GM12874 (cell line): ENCODE measurements around the gene DOCK10.

Experiments used
- TF ChIP-seq, protein P1 (sequence below): IDR thresholded peaks from 2 replicates; pipeline ENCODE4 v1.5.1; 2011; ENCODE audit warnings: low read depth, mild to moderate bottlenecking, control low read depth, low read length, moderate library complexity; ENCODE audit not compliant: insufficient read depth

Gene DOCK10

DNA sequence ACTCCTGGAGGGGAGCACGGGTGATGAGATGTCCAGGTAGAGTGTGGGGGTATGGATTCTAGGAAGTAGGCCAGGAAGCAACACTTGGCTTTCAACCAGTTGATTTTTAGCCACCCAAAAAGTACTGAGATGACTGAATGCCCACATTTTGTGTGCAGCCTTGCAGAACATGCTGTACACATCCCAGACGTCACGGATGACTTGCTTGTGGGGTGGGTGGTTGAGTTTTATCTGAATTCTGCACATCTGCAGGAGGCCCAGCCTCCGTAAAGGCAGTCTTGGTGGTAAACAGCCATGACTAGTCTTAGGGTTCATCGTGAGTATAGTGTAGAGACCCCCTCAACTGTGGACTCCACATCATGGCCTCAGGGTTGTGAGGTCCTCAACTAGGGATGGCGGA, 272.8 kb downstream of the DOCK10 start:
- TF ChIP-seq, protein P1, sequence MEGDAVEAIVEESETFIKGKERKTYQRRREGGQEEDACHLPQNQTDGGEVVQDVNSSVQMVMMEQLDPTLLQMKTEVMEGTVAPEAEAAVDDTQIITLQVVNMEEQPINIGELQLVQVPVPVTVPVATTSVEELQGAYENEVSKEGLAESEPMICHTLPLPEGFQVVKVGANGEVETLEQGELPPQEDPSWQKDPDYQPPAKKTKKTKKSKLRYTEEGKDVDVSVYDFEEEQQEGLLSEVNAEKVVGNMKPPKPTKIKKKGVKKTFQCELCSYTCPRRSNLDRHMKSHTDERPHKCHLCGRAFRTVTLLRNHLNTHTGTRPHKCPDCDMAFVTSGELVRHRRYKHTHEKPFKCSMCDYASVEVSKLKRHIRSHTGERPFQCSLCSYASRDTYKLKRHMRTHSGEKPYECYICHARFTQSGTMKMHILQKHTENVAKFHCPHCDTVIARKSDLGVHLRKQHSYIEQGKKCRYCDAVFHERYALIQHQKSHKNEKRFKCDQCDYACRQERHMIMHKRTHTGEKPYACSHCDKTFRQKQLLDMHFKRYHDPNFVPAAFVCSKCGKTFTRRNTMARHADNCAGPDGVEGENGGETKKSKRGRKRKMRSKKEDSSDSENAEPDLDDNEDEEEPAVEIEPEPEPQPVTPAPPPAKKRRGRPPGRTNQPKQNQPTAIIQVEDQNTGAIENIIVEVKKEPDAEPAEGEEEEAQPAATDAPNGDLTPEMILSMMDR = no peak

DNA sequence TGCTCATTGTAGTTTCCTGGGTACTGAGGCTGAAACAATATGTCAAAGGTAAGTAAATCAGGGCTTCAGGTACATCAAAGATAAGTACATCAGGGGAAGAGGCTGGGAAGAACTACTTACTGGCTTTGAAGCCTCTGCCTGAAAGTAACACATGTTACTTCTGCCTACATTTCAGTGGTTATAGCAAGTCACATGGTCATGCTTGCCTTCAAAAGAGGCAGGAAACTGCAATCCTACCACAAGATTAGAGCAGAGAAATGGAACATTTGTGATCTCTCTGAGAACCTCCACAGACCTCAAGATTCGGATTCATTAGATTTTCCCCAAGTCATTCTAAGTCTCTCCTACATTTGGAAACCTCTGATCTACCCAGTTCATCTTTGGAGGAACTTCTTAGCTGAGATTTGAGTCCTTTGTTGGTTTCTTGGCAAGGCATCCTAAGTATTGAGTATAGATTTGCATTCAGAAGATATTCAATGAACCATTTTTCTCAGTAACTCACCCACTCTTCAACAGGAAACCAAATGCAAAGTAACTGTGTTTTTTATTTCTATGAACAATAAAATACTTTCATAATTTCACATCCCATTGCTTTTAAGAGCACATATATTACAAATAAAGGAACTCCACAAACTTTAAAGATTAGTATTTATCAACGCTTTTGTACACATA, 277.6 kb downstream of the DOCK10 start:
- TF ChIP-seq, protein P1 = no peak

DNA sequence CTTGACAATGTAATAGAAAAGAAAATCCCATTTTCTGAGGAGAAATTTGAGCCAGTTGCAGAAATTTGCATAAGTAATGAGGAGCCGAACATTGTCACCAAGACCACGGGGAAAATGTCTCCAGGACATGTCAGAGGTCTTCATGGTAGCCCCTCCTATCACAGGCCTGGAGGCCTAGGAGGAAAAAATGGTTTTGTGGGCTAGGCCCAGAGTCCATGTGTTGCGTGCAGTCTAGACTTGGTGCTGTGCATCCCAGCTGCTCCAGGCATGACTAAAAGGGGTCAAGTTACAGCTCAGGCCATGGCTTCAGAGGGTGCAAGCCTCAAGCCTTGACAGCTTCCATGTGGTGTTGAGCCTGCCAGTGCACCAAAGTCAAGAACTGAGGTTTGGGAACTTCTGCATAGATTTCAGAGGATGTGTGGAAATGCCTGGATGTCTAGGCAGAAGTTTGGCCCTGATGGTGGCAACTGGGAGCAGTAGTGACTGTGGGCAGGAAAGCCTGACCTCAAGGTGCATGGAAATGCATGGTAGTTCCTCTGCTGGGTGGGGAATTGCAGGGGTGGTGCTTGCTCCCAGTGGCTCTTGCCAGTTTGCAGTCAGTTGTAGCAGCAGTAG, 284.2 kb downstream of the DOCK10 start:
- TF ChIP-seq, protein P1 = no peak

DNA sequence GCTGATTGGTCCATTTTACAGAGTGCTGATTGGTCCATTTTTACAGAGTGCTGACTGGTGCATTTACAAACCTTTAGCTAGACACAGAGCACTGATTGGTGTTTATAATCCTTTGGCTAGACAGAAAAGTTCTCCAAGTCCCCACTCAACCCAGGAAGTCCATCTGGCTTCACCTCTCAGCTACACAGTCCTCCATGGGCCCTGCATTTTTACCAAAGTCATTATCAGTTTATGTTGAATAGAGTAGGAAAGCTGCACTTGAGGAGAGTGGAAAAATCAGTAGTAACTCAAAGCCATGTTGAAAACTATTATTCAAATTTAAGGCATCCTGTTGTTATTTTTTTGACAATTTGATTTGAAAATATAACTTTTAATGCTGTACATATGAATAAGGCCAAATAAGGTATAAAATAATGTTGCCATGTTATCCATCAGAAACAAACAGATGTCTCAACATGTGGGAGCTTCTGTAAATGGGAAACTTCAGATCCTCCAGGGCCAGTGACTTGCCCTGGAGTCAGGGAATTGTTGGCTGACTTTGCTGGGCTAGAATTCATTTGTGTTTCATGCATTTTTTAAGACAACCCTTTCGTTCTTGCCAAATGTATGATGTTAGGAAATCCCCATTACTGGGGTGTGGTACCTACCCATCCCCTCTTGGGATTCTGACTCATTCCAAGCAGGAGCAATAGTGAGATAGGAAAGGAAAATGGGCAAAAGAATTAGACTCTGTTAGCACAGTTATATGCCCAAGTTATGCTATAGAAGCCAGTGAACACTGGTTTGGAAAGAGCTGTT, 288.3 kb downstream of the DOCK10 start:
- TF ChIP-seq, protein P1 = no peak

DNA sequence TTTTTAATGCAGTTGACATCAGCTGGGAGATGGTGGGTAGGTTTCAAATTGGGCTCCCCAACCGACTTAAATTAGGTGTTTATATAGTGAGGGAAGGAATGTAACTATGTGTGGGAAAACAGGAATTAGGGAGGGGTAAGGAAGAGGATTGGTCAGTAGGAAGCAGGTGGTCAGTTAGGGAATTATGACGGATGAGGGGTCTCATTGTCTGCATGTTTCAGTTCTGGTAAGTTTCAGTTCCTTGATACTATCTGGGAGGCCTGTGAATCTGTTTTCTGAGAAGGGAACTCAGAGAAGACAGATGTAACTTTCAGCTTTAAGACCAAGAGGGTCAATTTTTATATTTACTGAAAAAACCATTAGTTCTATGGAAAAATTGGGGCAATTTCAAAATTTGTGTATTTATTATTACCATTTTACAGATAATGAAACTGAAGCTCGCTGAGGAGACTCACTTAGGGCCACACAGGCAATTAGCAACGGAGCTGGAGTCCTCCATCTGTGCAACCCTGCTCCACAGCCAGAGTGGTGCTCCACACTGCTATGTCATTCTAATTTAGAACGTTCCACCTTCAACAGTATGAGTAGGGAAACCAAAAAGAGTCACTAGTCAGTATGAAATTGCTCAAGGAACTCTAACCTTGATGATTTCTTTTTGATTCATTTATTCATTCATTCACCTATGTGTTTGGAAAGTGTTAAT, 290.1 kb downstream of the DOCK10 start:
- TF ChIP-seq, protein P1 = no peak

DNA sequence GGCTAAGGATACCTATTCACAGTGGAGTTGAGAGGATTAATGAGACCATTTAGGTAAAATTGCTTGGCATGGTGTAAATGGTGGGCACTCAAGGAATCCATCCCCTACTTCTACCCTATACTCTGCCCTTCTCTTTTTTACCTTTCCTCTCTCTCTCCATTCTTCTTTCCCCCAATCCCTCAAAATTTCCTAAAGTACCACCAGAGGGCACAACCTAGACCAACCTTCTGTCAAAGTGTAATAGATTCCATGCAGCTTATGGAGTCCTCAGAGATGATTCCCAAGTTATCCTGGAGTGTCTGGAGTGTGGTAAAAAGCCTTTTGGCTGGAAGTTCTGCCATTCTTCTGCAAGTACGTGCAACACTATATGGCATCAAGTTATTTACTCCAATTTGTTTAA, 293.1 kb downstream of the DOCK10 start:
- TF ChIP-seq, protein P1 = no peak

DNA sequence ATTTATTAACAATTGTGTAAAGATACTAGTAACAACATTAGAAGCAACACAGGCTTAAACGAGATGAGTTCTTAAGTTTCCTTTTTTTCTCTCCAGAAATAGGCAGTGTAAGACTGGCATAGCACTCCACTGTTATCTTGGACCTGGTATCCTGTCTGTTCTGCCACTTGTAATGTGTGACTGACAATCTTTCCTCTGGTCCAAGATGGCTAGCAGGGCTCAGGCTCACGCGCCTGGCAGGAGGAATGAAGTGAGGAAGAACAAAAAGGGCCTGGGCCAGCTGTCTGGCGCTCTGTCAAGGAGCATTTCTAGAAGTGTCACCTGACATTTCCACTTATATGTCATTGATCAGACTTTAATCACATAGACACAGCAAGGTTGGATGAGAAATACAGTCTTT, 294.5 kb downstream of the DOCK10 start:
- TF ChIP-seq, protein P1 = no peak
